ENCODE results near the gene KSR1.

DNA sequence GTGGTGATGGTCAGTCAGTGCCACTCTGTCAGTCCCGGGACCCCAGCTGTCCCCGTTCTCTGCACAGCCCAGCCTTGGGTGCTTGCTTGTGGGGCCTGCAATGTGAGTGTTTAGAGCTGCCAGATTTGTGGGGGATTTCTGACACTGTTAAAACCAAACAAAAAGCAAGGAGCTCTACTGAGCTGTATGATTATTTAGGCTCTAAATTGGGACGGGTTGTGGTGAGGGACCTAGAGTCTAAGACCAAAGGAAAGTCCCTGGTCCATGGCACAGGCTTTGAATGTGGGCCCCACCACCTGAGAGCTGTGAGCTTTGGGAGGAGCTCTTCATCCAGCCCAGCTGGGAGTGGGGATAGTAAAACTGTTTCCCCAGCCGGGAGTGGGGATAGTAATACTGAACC, 63.3 kb downstream of the KSR1 start:
- TF ChIP-seq CTCF (IDR thresholded peaks at IDR 0.05) (no peak), EP300 (IDR thresholded peaks at IDR 0.05; ENCODE audit: borderline replicate concordance in 1 of 2, low read depth in 1 of 2, low read length in 1 of 2) (no peak), MXI1 (IDR thresholded peaks at IDR 0.05; ENCODE audit: low read depth, low read length) (no peak), RCOR1 (IDR thresholded peaks at IDR 0.05; ENCODE audit: low read length) (no peak), EZH2phosphoT487 (IDR thresholded peaks at IDR 0.05; ENCODE audit: borderline replicate concordance, low read depth) (no peak), RAD21 (IDR thresholded peaks at IDR 0.05; ENCODE audit: low read length) (no peak), POLR2AphosphoS5 (IDR thresholded peaks at IDR 0.05; ENCODE audit: low read depth, low read length) (no peak), TEAD4 (IDR thresholded peaks at IDR 0.05; ENCODE audit: borderline replicate concordance, insufficient read depth) (no peak), NRF1 (IDR thresholded peaks at IDR 0.05; ENCODE audit: low read depth, low read length) (no peak), GATA2 (CRISPR knock-in tag; IDR thresholded peaks at IDR 0.05) (no peak), JUND (IDR thresholded peaks at IDR 0.05) (no peak)
- TF ChIP-seq, protein P1, sequence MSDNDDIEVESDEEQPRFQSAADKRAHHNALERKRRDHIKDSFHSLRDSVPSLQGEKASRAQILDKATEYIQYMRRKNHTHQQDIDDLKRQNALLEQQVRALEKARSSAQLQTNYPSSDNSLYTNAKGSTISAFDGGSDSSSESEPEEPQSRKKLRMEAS (IDR thresholded peaks at IDR 0.05; ENCODE audit: low read depth) = no peak
